Naive thymus-derived CD4-positive, alpha-beta T cell (primary cell): ENCODE results near the gene PPM1H. TPM values are rescaled to one million over a fixed set of nuclear protein-coding genes. Genes with fewer than 3 reads are reported as not detected.

Experiments used
- ATAC-seq: fragments of 150-1000 bp; cut with Tn5 transposase; 2 replicates; pipeline ENCODE4 v1.10.0; 2021; ENCODE audit warnings: mild to moderate bottlenecking, moderate library complexity
- CTCF ChIA-PET: fragments of 350-600 bp; sonication (Branson Sonifier 250); formaldehyde crosslinking; loops from one replicate; lab custom pipeline; 2021; ENCODE audit warnings: antibody characterized with exemption; lab: Charles Lee
- POLR2A ChIA-PET: fragments of 350-600 bp; sonication (Branson Sonifier 250); formaldehyde crosslinking; loops from one replicate; lab custom pipeline; 2021; ENCODE audit warnings: antibody characterized with exemption, inconsistent platforms; lab: Charles Lee
- DNase-seq, 9 donors: peaks; one replicate each; pipeline versions ENCODE4 v3.0.0 to v3.0.0-alpha.2; 2020 to 2022; ENCODE audit warnings: mixed read lengths in 1 of 9
- H3K27ac ChIP-seq: one replicate; pipeline ENCODE4 v1.7.0; 2013; ENCODE audit warnings: mild to moderate bottlenecking, low read depth, low read length, moderate library complexity
- H3K27me3 ChIP-seq, 2 donors: one replicate each; pipeline ENCODE4 v1.7.0; 2013; ENCODE audit warnings: low read length in 2 of 2, mild to moderate bottlenecking in 2 of 2, moderate library complexity in 2 of 2; ENCODE audit not compliant: control insufficient read depth in 2 of 2, insufficient read depth in 2 of 2
- H3K36me3 ChIP-seq, 3 experiments: 1 replicate in 2 of 3; 2 replicates in 1 of 3; pipeline ENCODE4 v1.7.0; 2013; ENCODE audit warnings: low read length in 3 of 3, mild to moderate bottlenecking in 3 of 3, moderate library complexity in 1 of 3; ENCODE audit not compliant: insufficient read depth in 3 of 3, control insufficient read depth in 2 of 3
- H3K4me1 ChIP-seq, 2 donors: one replicate each; pipeline ENCODE4 v1.7.0; 2013; ENCODE audit warnings: low read length in 2 of 2, mild to moderate bottlenecking in 2 of 2, moderate library complexity in 1 of 2; ENCODE audit not compliant: control insufficient read depth in 2 of 2, insufficient read depth in 2 of 2
- H3K4me3 ChIP-seq: 2 replicates; pipeline ENCODE4 v1.7.0; 2013; ENCODE audit warnings: mild to moderate bottlenecking, low read length
- H3K9me3 ChIP-seq, 3 experiments: 1 replicate in 2 of 3; 2 replicates in 1 of 3; pipeline ENCODE4 v1.7.0; 2013; ENCODE audit warnings: low read length in 3 of 3; ENCODE audit not compliant: control insufficient read depth in 2 of 3
- H3K27ac Mint-ChIP-seq, 9 donors: one replicate each; pipeline ENCODE4 v1.8.0; 2020 to 2022; ENCODE audit warnings: mixed read lengths in 9 of 9, mild to moderate bottlenecking in 8 of 9, moderate library complexity in 5 of 9, inconsistent platforms in 2 of 9
- H3K27me3 Mint-ChIP-seq, 5 donors: one replicate each; pipeline ENCODE4 v1.8.0; 2021 to 2022; ENCODE audit warnings: mixed read lengths in 5 of 5, mild to moderate bottlenecking in 1 of 5
- H3K36me3 Mint-ChIP-seq, 5 donors: one replicate each; pipeline ENCODE4 v1.8.0; 2020 to 2022; ENCODE audit warnings: mixed read lengths in 5 of 5, mild to moderate bottlenecking in 3 of 5, inconsistent platforms in 1 of 5
- H3K4me1 Mint-ChIP-seq, 7 donors: one replicate each; pipeline ENCODE4 v1.8.0; 2020 to 2022; ENCODE audit warnings: mixed read lengths in 7 of 7, mild to moderate bottlenecking in 3 of 7, inconsistent platforms in 1 of 7
- H3K4me3 Mint-ChIP-seq, 10 donors: one replicate each; pipeline ENCODE4 v1.8.0; 2020 to 2022; ENCODE audit warnings: mild to moderate bottlenecking in 10 of 10, mixed read lengths in 10 of 10, moderate library complexity in 6 of 10, inconsistent platforms in 2 of 10
- H3K9me3 Mint-ChIP-seq, 11 donors: one replicate each; pipeline ENCODE4 v1.8.0; 2020 to 2022; ENCODE audit warnings: mixed read lengths in 11 of 11, mild to moderate bottlenecking in 4 of 11, inconsistent platforms in 1 of 11, moderate library complexity in 1 of 11
- intact Hi-C, 2 donors: fragments of 100-400 bp; cut with micrococcal nuclease; formaldehyde crosslinking; loops; one replicate each; pipeline ENCODE4 v1.15.1; 2023
- polyA plus RNA-seq, 2 donors: library from polyadenylated mRNA; unstranded; fragments of 300-500 nt; fragmentation: Illumina TruSeq; gene quantifications; one replicate each; pipeline ENCODE4 v1.2.3, GENCODE V29; 2021
- total RNA-seq, 6 experiments: library from RNA in 5 of 6; stranded (reverse) in 5 of 6; gene quantifications; 1 replicate in 5 of 6; 2 replicates in 1 of 6; pipeline ENCODE4 v1.2.3 and lab custom pipeline; 2021 to 2026

The PPM1H gene
- total and polyA plus RNA-seq, 7 experiments from 2014 or later: 0.08 to 2.1 (median 0.34) TPM; not detected in 4

DNA sequence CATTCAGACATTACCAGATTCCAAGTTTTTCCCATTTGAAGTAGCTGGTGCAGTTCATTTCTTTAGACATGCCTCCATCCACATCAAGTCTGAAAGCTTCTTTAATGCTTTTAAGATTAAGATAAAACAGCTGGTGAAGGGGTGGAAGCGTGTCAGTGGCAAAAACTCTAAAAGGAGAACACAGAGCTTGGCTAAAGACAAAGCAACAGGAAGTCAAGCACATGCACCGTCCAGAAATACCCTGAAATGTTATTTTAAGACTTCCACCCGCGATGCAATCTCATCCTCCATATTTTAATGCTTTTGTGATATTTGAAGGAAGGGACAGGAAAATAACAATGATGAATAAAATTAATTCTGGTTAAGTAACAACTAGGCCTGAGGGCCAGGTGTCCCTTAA is 31.8 kb downstream of the PPM1H start:
- H3K9me3 Mint-ChIP-seq: no peaks in the 10 kb centered on the region
- Histone ChIP-seq H3K27me3 (no peaks in the 10 kb centered on the region), H3K4me3 (no peak overlapping the region), H3K36me3 (no peaks in the 10 kb centered on the region), H3K27ac (no peak overlapping the region), H3K4me1 (no peaks in the 10 kb centered on the region), H3K9me3 (no peaks in the 10 kb centered on the region)
- H3K36me3 Mint-ChIP-seq: no peaks in the 10 kb centered on the region
- intact Hi-C loops: no loop called here
- peaks cover 0 to 3% (median 0%) of the 10 kb centered on the region in 7 donors for H3K4me1 Mint-ChIP-seq
- H3K4me3 Mint-ChIP-seq: no peak overlapping the region
- ATAC-seq (peak; percentile 27), DNase-seq (no peak)
- no peak overlapping the region for H3K27ac Mint-ChIP-seq
- CTCF ChIA-PET: no interaction called here
- peaks cover 0 to 21% (median 12%) of the 10 kb centered on the region in 5 donors for H3K27me3 Mint-ChIP-seq
- POLR2A ChIA-PET: no interaction called here

- Mint-ChIP-seq H3K9me3 (peaks cover 0 to under 1% (median 0%) of the 10 kb centered on the region in 11 donors), H3K4me3 (no peak overlapping the region), H3K36me3 (no peaks in the 10 kb centered on the region), H3K4me1 (peaks cover 0 to 3% (median 0%) of the 10 kb centered on the region in 7 donors), H3K27ac (no peak overlapping the region), H3K27me3 (peaks cover 0 to 11% (median 8%) of the 10 kb centered on the region in 5 donors)
- POLR2A ChIA-PET: no interaction called here
- DNase-seq (no peak), ATAC-seq (no peak)
- Histone ChIP-seq H3K4me3 (no peak overlapping the region), H3K27ac (no peak overlapping the region), H3K27me3 (no peaks in the 10 kb centered on the region), H3K9me3 (no peaks in the 10 kb centered on the region), H3K36me3 (no peaks in the 10 kb centered on the region), H3K4me1 (no peaks in the 10 kb centered on the region)
- intact Hi-C loops: no loop called here
- CTCF ChIA-PET: no interaction called here
Observed at GRCh38 chr12:62900686-62901272, 34.2 kb downstream of the PPM1H start.

- H3K9me3 Mint-ChIP-seq: peaks cover 0 to 6% (median 0%) of the 10 kb centered on the region in 11 donors
- intact Hi-C loops: no loop called here
Observed at GRCh38 chr12:62899568-62900390, 35.2 kb downstream of the PPM1H start.

GRCh38 chr12:62898526-62898925 is 36.4 kb downstream of the PPM1H start:
- Histone ChIP-seq H3K4me1 (no peaks in the 10 kb centered on the region), H3K9me3 (no peaks in the 10 kb centered on the region), H3K27me3 (no peaks in the 10 kb centered on the region), H3K27ac (no peak overlapping the region), H3K4me3 (no peak overlapping the region), H3K36me3 (no peaks in the 10 kb centered on the region)
- Mint-ChIP-seq H3K27me3 (peaks cover 0 to 6% (median 0%) of the 10 kb centered on the region in 5 donors), H3K27ac (no peak overlapping the region), H3K4me3 (no peak overlapping the region), H3K4me1 (peaks cover 0 to 3% (median 0%) of the 10 kb centered on the region in 7 donors), H3K9me3 (peaks cover 0 to 6% (median 0%) of the 10 kb centered on the region in 11 donors), H3K36me3 (no peaks in the 10 kb centered on the region)
- POLR2A ChIA-PET: no interaction called here
- DNase-seq (no peak), ATAC-seq (no peak)
- intact Hi-C loops: no loop called here
- CTCF ChIA-PET: no interaction called here

More at GRCh38 chr12:62899568-62900390, 35.2 kb downstream of the PPM1H start:
- ChIA-PET POLR2A (no interaction called here), CTCF (no interaction called here)
- DNase-seq: no peak
- no peak for ATAC-seq
- Mint-ChIP-seq H3K27ac (no peak overlapping the region), H3K36me3 (no peaks in the 10 kb centered on the region), H3K4me3 (no peak overlapping the region), H3K4me1 (peaks cover 0 to 3% (median 0%) of the 10 kb centered on the region in 7 donors), H3K27me3 (peaks cover 0 to 6% (median 0%) of the 10 kb centered on the region in 5 donors)
- no peaks in the 10 kb centered on the region for H3K4me1 ChIP-seq
- no peak overlapping the region for H3K27ac ChIP-seq
- no peaks in the 10 kb centered on the region for H3K36me3 ChIP-seq
- H3K9me3 ChIP-seq: no peaks in the 10 kb centered on the region
- H3K4me3 ChIP-seq: no peak overlapping the region
- H3K27me3 ChIP-seq: no peaks in the 10 kb centered on the region

GRCh38 chr12:62895351-62895877 is 39.5 kb downstream of the PPM1H start:
- Mint-ChIP-seq H3K4me1 (peaks cover 0 to 8% (median 3%) of the 10 kb centered on the region in 7 donors), H3K36me3 (no peaks in the 10 kb centered on the region), H3K27ac (no peak overlapping the region), H3K27me3 (peaks cover 0 to 6% (median 0%) of the 10 kb centered on the region in 5 donors), H3K9me3 (peaks cover 0 to 6% (median 0%) of the 10 kb centered on the region in 11 donors), H3K4me3 (no peak overlapping the region)
- Histone ChIP-seq H3K9me3 (no peaks in the 10 kb centered on the region), H3K27ac (no peak overlapping the region), H3K4me1 (no peaks in the 10 kb centered on the region), H3K27me3 (no peaks in the 10 kb centered on the region), H3K36me3 (no peaks in the 10 kb centered on the region), H3K4me3 (no peak overlapping the region)
- POLR2A ChIA-PET: no interaction called here
- CTCF ChIA-PET: no interaction called here
- intact Hi-C loops: no loop called here
- DNase-seq (no peak), ATAC-seq (no peak)

GRCh38 chr12:62893276-62893675 is 41.7 kb downstream of the PPM1H start:
- ChIA-PET POLR2A (no interaction called here), CTCF (no interaction called here)
- peaks cover 0 to 6% (median 0%) of the 10 kb centered on the region in 11 donors for H3K9me3 Mint-ChIP-seq
- DNase-seq: no peak
- Histone ChIP-seq H3K27ac (no peak overlapping the region), H3K4me3 (no peak overlapping the region), H3K27me3 (no peaks in the 10 kb centered on the region), H3K9me3 (no peaks in the 10 kb centered on the region), H3K36me3 (no peaks in the 10 kb centered on the region), H3K4me1 (no peaks in the 10 kb centered on the region)
- H3K4me1 Mint-ChIP-seq: peaks cover 0 to 8% (median 0%) of the 10 kb centered on the region in 7 donors
- H3K27ac Mint-ChIP-seq: no peak overlapping the region
- H3K27me3 Mint-ChIP-seq: peaks cover 0 to 6% (median 0%) of the 10 kb centered on the region in 5 donors
- no peak for ATAC-seq
- no peaks in the 10 kb centered on the region for H3K36me3 Mint-ChIP-seq
- H3K4me3 Mint-ChIP-seq: no peak overlapping the region
- intact Hi-C loops: no loop called here
